ENCODE results near the gene PTPRN2. TPM values are rescaled to one million over a fixed set of nuclear protein-coding genes. Genes with fewer than 3 reads are reported as not detected.

Gene PTPRN2
- polyA plus RNA-seq, 1 of the 3 experiments (the other 2 are of a cell fraction), result 4.0 TPM

GRCh38 chr7:158414002-158414401 is 173.6 kb downstream of the PTPRN2 start:
- H3K27me3 ChIP-seq (ENCODE audit: insufficient read depth), result no peaks in the 10 kb centered on the region
- H2AFZ ChIP-seq (ENCODE audit: low read depth), result no peak overlapping the region
- H3K9me2 ChIP-seq, result no peaks in the 10 kb centered on the region
- no peaks in the 10 kb centered on the region for H4K20me1 ChIP-seq (ENCODE audit: insufficient read depth)
- no peaks in the 10 kb centered on the region for H3K36me3 ChIP-seq (replicated peaks in 1 of 2; ENCODE audit: control insufficient read depth in 1 of 2, insufficient read depth in 2 of 2, low read length in 1 of 2)
- H3K4me2 ChIP-seq, result no peak overlapping the region
- no peaks in the 10 kb centered on the region; a peak in 1 of 4 replicates for H3K4me1 ChIP-seq (ENCODE audit: control insufficient read depth in 1 of 2, insufficient read depth in 2 of 2, low read depth in 1 of 2, low read length in 1 of 2)
- H3K4me3 ChIP-seq (ENCODE audit: low read depth in 2 of 2, low read length in 1 of 2), result no peak overlapping the region
- H3K9ac ChIP-seq, result no peak overlapping the region
- 70% methylated on average over 11 of the region's 11 CpGs for WGBS (ENCODE audit: low lambda C conversion rate)
- H3K79me2 ChIP-seq (ENCODE audit: insufficient read depth), result no peaks in the 10 kb centered on the region
- ChIA-PET POLR2A (interaction anchor here (0.6 kb wide), 1 partner anchor 753 kb away, joined by 3 read pairs; no protein-coding TSS in a partner anchor), CTCF (interaction anchor here (1.3 to 1.8 kb wide), 5 partner anchors 8 to 82 kb away, joined by 3 to 8 read pairs (median 3); no protein-coding TSS in a partner anchor)
- no peak for DNase-seq
- H3K9me3 ChIP-seq, result peaks cover 4% of the 10 kb centered on the region; the same call in 1 of the 2 replicates
- H3F3A ChIP-seq (replicated peaks; ENCODE audit: insufficient read depth), result no peaks in the 10 kb centered on the region
- no peak for TF ChIP-seq RFX5 (IDR thresholded peaks at IDR 0.05; ENCODE audit: low read length)
- TF ChIP-seq FOXJ3 (CRISPR knock-in tag; IDR thresholded peaks at IDR 0.05), result no peak
- no peak for TF ChIP-seq RAD21 (IDR thresholded peaks at IDR 0.05; ENCODE audit: low read length)
- no peak for TF ChIP-seq RCOR1 (IDR thresholded peaks at IDR 0.05; ENCODE audit: low read length)
- TF ChIP-seq TCF12 (IDR thresholded peaks at IDR 0.05), result no peak
- no peak for TF ChIP-seq POLR2AphosphoS5 (IDR thresholded peaks at IDR 0.05; ENCODE audit: low read depth, low read length)
- TF ChIP-seq EP300 (IDR thresholded peaks at IDR 0.05; ENCODE audit: borderline replicate concordance in 1 of 2, low read depth in 1 of 2, low read length in 1 of 2), result no peak
- TF ChIP-seq TEAD4 (IDR thresholded peaks at IDR 0.05; ENCODE audit: borderline replicate concordance, insufficient read depth), result no peak
- TF ChIP-seq NFIC (IDR thresholded peaks at IDR 0.05; ENCODE audit: borderline replicate concordance), result no peak
- TF ChIP-seq, protein P1, sequence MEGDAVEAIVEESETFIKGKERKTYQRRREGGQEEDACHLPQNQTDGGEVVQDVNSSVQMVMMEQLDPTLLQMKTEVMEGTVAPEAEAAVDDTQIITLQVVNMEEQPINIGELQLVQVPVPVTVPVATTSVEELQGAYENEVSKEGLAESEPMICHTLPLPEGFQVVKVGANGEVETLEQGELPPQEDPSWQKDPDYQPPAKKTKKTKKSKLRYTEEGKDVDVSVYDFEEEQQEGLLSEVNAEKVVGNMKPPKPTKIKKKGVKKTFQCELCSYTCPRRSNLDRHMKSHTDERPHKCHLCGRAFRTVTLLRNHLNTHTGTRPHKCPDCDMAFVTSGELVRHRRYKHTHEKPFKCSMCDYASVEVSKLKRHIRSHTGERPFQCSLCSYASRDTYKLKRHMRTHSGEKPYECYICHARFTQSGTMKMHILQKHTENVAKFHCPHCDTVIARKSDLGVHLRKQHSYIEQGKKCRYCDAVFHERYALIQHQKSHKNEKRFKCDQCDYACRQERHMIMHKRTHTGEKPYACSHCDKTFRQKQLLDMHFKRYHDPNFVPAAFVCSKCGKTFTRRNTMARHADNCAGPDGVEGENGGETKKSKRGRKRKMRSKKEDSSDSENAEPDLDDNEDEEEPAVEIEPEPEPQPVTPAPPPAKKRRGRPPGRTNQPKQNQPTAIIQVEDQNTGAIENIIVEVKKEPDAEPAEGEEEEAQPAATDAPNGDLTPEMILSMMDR (IDR thresholded peaks at IDR 0.05), result no peak
- TF ChIP-seq, protein P2, sequence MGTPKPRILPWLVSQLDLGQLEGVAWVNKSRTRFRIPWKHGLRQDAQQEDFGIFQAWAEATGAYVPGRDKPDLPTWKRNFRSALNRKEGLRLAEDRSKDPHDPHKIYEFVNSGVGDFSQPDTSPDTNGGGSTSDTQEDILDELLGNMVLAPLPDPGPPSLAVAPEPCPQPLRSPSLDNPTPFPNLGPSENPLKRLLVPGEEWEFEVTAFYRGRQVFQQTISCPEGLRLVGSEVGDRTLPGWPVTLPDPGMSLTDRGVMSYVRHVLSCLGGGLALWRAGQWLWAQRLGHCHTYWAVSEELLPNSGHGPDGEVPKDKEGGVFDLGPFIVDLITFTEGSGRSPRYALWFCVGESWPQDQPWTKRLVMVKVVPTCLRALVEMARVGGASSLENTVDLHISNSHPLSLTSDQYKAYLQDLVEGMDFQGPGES (IDR thresholded peaks at IDR 0.05; ENCODE audit: low read depth, low read length), result no peak
- no peak overlapping the region for H3K27ac ChIP-seq (ENCODE audit: low read depth in 2 of 2, low read length in 1 of 2)

DNA sequence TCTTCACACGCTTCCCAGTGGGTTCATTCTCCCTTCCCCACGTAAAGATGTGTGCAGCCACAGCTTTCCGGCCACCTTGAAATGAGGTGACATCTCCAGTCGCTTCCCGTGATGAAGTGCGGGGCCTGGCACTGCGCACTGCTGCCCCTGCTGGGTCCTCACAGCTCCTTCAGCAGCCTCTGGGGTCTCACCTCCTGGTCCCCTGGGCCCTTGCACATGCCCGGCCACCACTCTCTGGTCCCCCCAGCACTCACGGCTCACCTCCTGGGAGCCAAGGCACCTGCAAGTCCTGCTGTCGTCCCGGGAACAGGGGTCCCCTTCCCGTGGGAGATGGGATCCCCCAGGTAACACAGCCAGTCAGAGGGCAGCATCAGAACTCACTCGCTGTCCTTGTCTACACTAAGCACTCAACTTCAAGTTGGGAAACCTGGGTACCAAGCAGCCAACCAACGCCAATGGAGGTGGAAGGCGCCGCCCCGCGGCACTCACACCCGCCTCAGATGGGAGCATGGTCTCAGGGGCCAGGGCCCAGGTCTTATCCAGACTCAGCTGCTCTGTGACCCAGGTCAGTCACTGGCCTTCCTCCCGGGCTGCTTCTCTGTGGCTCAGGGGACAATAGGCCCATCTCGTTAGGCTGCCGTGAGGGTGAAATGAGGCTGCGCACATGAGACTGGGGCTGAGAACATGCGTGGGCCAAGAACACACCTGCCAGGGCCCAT is 176.2 kb downstream of the PTPRN2 start:
- 72% methylated on average over 22 of the region's 24 CpGs for WGBS (ENCODE audit: low lambda C conversion rate)

More for the DNA sequence above, 176.2 kb downstream of the PTPRN2 start:
- ChIA-PET POLR2A (interaction anchor here (0.5 kb wide), 1 partner anchor 604 kb away, joined by 3 read pairs; no protein-coding TSS in a partner anchor), CTCF (interaction anchor here (1.4 to 4.5 kb wide), 2 partner anchors 10 to 18 kb away, joined by 4 to 42 read pairs; no protein-coding TSS in a partner anchor)
- H3K4me1 ChIP-seq (ENCODE audit: control insufficient read depth in 1 of 2, insufficient read depth in 2 of 2, low read depth in 1 of 2, low read length in 1 of 2), result no peaks in the 10 kb centered on the region; a peak in 1 of 4 replicates
- no peaks in the 10 kb centered on the region for H3F3A ChIP-seq (replicated peaks; ENCODE audit: insufficient read depth)
- no peaks in the 10 kb centered on the region for H4K20me1 ChIP-seq (ENCODE audit: insufficient read depth)
- H3K9me2 ChIP-seq, result no peaks in the 10 kb centered on the region
- H3K9me3 ChIP-seq, result no peaks in the 10 kb centered on the region; the same call in 1 of the 2 replicates
- TF ChIP-seq RCOR1 (IDR thresholded peaks at IDR 0.05; ENCODE audit: low read length) (no peak), TCF12 (IDR thresholded peaks at IDR 0.05) (no peak), FOXJ3 (CRISPR knock-in tag; IDR thresholded peaks at IDR 0.05) (no peak), RXRA (IDR thresholded peaks at IDR 0.05; ENCODE audit: borderline replicate concordance, low read depth) (no peak), TEAD4 (IDR thresholded peaks at IDR 0.05; ENCODE audit: borderline replicate concordance, insufficient read depth) (no peak), MEF2A (IDR thresholded peaks at IDR 0.05; ENCODE audit: borderline replicate concordance, low read depth) (no peak), EP300 (IDR thresholded peaks at IDR 0.05; ENCODE audit: borderline replicate concordance in 1 of 2, low read depth in 1 of 2, low read length in 1 of 2) (no peak), MXI1 (IDR thresholded peaks at IDR 0.05; ENCODE audit: low read depth, low read length) (no peak), CHD2 (IDR thresholded peaks at IDR 0.05; ENCODE audit: low read length, partially characterized antibody) (no peak), RFX5 (IDR thresholded peaks at IDR 0.05; ENCODE audit: low read length) (no peak), SIN3A (IDR thresholded peaks at IDR 0.05; ENCODE audit: borderline replicate concordance, low read depth, low read length) (no peak), SMC3 (IDR thresholded peaks at IDR 0.05; ENCODE audit: low read depth, low read length) (no peak), GATA2 (CRISPR knock-in tag; IDR thresholded peaks at IDR 0.05) (no peak)
- TF ChIP-seq, protein P2 (IDR thresholded peaks at IDR 0.05; ENCODE audit: low read depth, low read length), result no peak
- DNase-seq, result no peak
- no peak overlapping the region for H3K27ac ChIP-seq (ENCODE audit: low read depth in 2 of 2, low read length in 1 of 2)
- H3K36me3 ChIP-seq (replicated peaks in 1 of 2; ENCODE audit: control insufficient read depth in 1 of 2, insufficient read depth in 2 of 2, low read length in 1 of 2), result no peaks in the 10 kb centered on the region
- H3K4me3 ChIP-seq (ENCODE audit: low read depth in 2 of 2, low read length in 1 of 2), result no peak overlapping the region
- no peaks in the 10 kb centered on the region for H3K79me2 ChIP-seq (ENCODE audit: insufficient read depth)
- no peak overlapping the region for H3K4me2 ChIP-seq
- no peaks in the 10 kb centered on the region for H3K27me3 ChIP-seq (ENCODE audit: insufficient read depth)
- no peak overlapping the region for H3K9ac ChIP-seq
- no peak overlapping the region for H2AFZ ChIP-seq (ENCODE audit: low read depth)
